ENCODE measurements around the gene CCDC78. TPM values are rescaled to one million over a fixed set of nuclear protein-coding genes. Genes with fewer than 3 reads are reported as not detected.

Gene CCDC78
- total RNA-seq, 1 donor from 2014 or later = 3.9 TPM

- Mint-ChIP-seq H3K36me3 (no peaks in the 10 kb centered on the region), H3K4me1 (ENCODE audit: unreplicated experiment) (no peaks in the 10 kb centered on the region), H3K9me3 (no peaks in the 10 kb centered on the region), H3K27me3 (no peaks in the 10 kb centered on the region), H3K27ac (no peak overlapping the region), H3K4me3 (no peak overlapping the region)
- TF ChIP-seq CTCF (conservative IDR thresholded peaks at IDR 0.05) = no peak
- DNase-seq (ENCODE audit: extremely low spot score, unreplicated experiment) = no peak
These were observed 40.0 kb upstream of the CCDC78 start for GRCh38 chr16:766008-766819.

GRCh38 chr16:765488-765865 is 39.2 kb upstream of the CCDC78 start:
- Mint-ChIP-seq H3K27ac (no peak overlapping the region), H3K4me1 (ENCODE audit: unreplicated experiment) (no peaks in the 10 kb centered on the region), H3K36me3 (no peaks in the 10 kb centered on the region), H3K9me3 (no peaks in the 10 kb centered on the region), H3K27me3 (no peaks in the 10 kb centered on the region), H3K4me3 (no peak overlapping the region)
- no peak for DNase-seq (ENCODE audit: extremely low spot score, unreplicated experiment)
- TF ChIP-seq CTCF (conservative IDR thresholded peaks at IDR 0.05) = no peak

DNA sequence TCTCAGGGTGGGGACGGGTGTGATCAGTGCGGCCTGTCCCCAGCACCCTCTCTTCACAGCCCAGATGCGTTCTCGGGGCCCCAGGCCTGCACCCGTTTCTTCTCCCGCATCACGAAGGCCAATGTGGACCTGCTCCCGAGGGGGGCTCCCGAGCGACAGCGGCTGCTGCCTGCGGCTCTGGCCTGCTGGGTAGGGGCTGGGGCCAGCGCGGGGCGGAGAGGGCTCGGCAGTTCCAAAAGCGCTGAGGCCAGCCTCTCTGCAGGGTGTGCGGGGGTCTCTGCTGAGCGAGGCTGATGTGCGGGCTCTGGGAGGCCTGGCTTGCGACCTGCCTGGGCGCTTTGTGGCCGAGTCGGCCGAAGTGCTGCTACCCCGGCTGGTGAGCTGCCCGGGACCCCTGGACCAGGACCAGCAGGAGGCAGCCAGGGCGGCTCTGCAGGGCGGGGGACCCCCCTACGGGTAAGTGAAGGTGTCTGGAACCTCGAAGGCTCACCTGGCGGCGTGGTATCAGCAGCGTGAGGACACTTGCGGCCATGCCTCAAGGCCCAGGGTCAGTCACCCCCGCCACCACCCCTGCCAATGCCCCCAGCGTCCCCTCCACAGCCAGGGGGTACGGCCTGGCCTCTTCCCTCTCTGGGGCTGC is 38.7 kb upstream of the CCDC78 start:
- Mint-ChIP-seq H3K36me3 (no peaks in the 10 kb centered on the region), H3K4me3 (no peak overlapping the region), H3K27ac (no peak overlapping the region), H3K4me1 (ENCODE audit: unreplicated experiment) (no peaks in the 10 kb centered on the region), H3K27me3 (no peaks in the 10 kb centered on the region), H3K9me3 (no peaks in the 10 kb centered on the region)
- no peak for TF ChIP-seq CTCF (conservative IDR thresholded peaks at IDR 0.05)
- DNase-seq (ENCODE audit: extremely low spot score, unreplicated experiment) = no peak

GRCh38 chr16:764184-764750 is 38.0 kb upstream of the CCDC78 start:
- peaks cover 6% of the 10 kb centered on the region for H3K4me1 Mint-ChIP-seq (ENCODE audit: unreplicated experiment)
- H3K4me3 Mint-ChIP-seq = no peak overlapping the region
- H3K36me3 Mint-ChIP-seq = no peaks in the 10 kb centered on the region
- no peak overlapping the region for H3K27ac Mint-ChIP-seq
- H3K9me3 Mint-ChIP-seq = no peaks in the 10 kb centered on the region
- no peak for DNase-seq (ENCODE audit: extremely low spot score, unreplicated experiment)
- no peak for TF ChIP-seq CTCF (conservative IDR thresholded peaks at IDR 0.05)
- peaks cover 3% of the 10 kb centered on the region for H3K27me3 Mint-ChIP-seq

DNA sequence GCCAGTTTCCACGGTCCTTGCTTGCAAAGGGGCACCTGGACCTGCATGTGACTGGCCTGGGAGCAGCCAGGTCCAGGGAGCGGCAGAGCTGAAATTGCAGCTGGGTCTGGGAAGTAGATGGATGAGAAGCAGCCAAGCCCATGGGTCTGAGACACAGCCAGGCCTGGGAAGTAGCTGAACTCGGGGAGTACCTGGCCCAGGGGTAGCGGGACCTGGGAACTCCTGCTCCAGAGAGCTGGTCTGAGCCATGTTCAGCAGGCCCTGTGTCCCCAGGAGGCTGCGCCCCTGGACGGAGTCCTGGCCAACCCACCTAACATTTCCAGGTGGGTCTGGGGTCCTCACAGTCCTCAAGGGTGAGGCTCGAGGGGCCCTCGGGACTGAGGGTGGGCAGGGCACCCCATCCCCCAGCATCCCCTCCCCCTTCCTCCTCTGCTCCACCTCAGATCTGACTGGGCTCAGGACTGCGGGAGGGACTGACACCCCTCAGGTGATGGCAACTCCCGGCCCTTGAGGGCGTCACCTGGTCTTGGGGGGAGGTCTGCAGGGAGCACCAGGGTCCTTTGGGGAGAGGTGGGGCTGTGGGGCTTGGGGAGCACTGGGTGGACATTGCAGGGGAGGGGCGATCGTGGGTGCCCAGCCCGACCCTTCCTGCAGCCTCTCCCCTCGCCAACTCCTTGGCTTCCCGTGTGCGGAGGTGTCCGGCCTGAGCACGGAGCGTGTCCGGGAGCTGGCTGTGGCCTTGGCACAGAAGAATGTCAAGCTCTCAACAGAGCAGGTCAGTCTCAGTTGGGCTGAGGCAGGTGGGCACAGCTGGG is 37.3 kb upstream of the CCDC78 start:
- Mint-ChIP-seq H3K27ac (no peak overlapping the region), H3K9me3 (no peaks in the 10 kb centered on the region), H3K4me1 (ENCODE audit: unreplicated experiment) (peaks cover 6% of the 10 kb centered on the region), H3K27me3 (peaks cover 3% of the 10 kb centered on the region), H3K36me3 (no peaks in the 10 kb centered on the region), H3K4me3 (no peak overlapping the region)
- DNase-seq (ENCODE audit: extremely low spot score, unreplicated experiment) = no peak
- TF ChIP-seq CTCF (conservative IDR thresholded peaks at IDR 0.05) = no peak
